Measurements from ENCODE around the gene ZEB1.

DNA sequence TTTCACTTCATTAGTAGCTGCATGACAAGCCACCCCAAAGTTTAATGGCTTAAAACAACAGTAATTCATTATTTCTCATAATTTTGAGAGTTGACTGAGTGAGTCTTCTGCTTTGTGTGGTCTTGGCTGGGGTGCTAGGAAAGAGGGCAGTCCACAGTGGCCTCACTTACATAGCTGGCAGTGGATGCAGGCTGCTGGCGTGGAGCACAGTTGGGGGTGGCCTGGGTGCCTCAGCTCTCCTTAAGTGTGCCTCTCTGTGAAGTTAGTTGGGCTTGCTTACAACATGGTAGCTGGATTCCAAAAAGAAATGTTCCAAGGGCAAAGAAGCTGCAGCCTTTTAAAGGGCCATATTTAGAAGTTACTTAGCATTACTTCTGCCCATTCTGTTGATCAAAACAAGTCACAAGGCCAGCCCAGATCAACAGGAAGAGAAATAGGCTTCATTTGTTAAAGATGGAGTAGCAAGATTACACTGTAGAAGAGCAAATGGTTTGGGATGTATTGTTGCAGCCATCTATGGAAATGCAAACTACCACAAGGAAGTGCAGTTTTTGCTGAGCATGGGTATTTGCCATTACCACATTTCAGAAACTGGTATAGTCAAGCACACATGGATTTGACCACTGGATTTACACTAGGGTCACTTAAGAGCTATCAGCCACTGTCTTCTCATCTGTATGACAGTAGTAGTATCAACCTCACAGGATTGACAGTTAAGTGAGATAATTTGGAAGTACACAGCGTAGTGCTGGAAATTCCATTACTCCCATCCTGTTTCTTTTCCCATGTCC lies 33.6 kb downstream of the ZEB1 start:
- TF ChIP-seq EZH2 (IDR thresholded peaks at IDR 0.05) (no peak), POLR2AphosphoS5 (IDR thresholded peaks at IDR 0.05; ENCODE audit: borderline replicate concordance, low read depth, low read length) (no peak), FOXP2 (optimal IDR thresholded peaks at IDR 0.05; ENCODE audit: control extremely low read depth, extremely low read length, insufficient read depth) (no peak)
